ENCODE measurements around the gene TIMP4. TPM values are rescaled to one million over a fixed set of nuclear protein-coding genes. Genes with fewer than 3 reads are reported as not detected.

The TIMP4 gene
- total RNA-seq, 1 donor from 2014 or later, result 0.33 TPM

- DNase-seq, result no peak
- no peaks in the 10 kb centered on the region for H3K27me3 Mint-ChIP-seq
- no peak overlapping the region for H3K4me3 Mint-ChIP-seq
- no peak overlapping the region for H3K27ac Mint-ChIP-seq
- H3K4me1 Mint-ChIP-seq, result peaks cover 39% of the 10 kb centered on the region
- intact Hi-C loops (cut with micrococcal nuclease), result no loop called here
- peaks cover 9% of the 10 kb centered on the region for H3K9me3 Mint-ChIP-seq
- no peaks in the 10 kb centered on the region for H3K36me3 Mint-ChIP-seq (ENCODE audit: low read depth)
These were observed 21.9 kb upstream of the TIMP4 start for GRCh38 chr3:12180631-12181030.

- Mint-ChIP-seq H3K9me3 (peaks cover 9% of the 10 kb centered on the region), H3K4me1 (peaks cover 39% of the 10 kb centered on the region), H3K27me3 (no peaks in the 10 kb centered on the region), H3K4me3 (no peak overlapping the region), H3K36me3 (ENCODE audit: low read depth) (no peaks in the 10 kb centered on the region), H3K27ac (peak overlapping the region; percentile 72)
- intact Hi-C loops (cut with micrococcal nuclease), result no loop called here
- no peak for DNase-seq
These were observed 21.5 kb upstream of the TIMP4 start for GRCh38 chr3:12180218-12180617.

- Mint-ChIP-seq H3K27me3 (no peaks in the 10 kb centered on the region), H3K27ac (peak overlapping the region; percentile 26), H3K4me3 (no peak overlapping the region), H3K36me3 (ENCODE audit: low read depth) (no peaks in the 10 kb centered on the region), H3K4me1 (peaks cover 31% of the 10 kb centered on the region), H3K9me3 (peaks cover 12% of the 10 kb centered on the region)
- intact Hi-C loops (cut with micrococcal nuclease), result loop anchor here (1.0 kb wide), 2 partner anchors 8 to 14 kb away; no protein-coding TSS in a partner anchor
- DNase-seq, result no peak
These were observed 20.7 kb upstream of the TIMP4 start for GRCh38 chr3:12179441-12179840.

- peaks cover 14% of the 10 kb centered on the region for H3K9me3 Mint-ChIP-seq
- peaks cover 23% of the 10 kb centered on the region for H3K4me1 Mint-ChIP-seq
- no peaks in the 10 kb centered on the region for H3K27me3 Mint-ChIP-seq
- intact Hi-C loops (cut with micrococcal nuclease), result no loop called here
- H3K36me3 Mint-ChIP-seq (ENCODE audit: low read depth), result peaks cover 1% of the 10 kb centered on the region
- no peak for DNase-seq
- H3K4me3 Mint-ChIP-seq, result no peak overlapping the region
- H3K27ac Mint-ChIP-seq, result peak overlapping the region; percentile 42
These were observed 19.5 kb upstream of the TIMP4 start for GRCh38 chr3:12178091-12178820.

- peaks cover 3% of the 10 kb centered on the region for H3K36me3 Mint-ChIP-seq (ENCODE audit: low read depth)
- DNase-seq, result no peak
- no peak overlapping the region for H3K4me3 Mint-ChIP-seq
- intact Hi-C loops (cut with micrococcal nuclease), result loop anchor here (2.0 kb wide), 1 partner anchor 308 kb away; the partner anchor contains the start of gene TSEN2
- H3K27ac Mint-ChIP-seq, result no peak overlapping the region
- H3K4me1 Mint-ChIP-seq, result peaks cover 23% of the 10 kb centered on the region
- no peaks in the 10 kb centered on the region for H3K27me3 Mint-ChIP-seq
- peaks cover 20% of the 10 kb centered on the region for H3K9me3 Mint-ChIP-seq
These were observed 18.4 kb upstream of the TIMP4 start for GRCh38 chr3:12177126-12177525.

- H3K9me3 Mint-ChIP-seq, result peaks cover 15% of the 10 kb centered on the region
- peaks cover 3% of the 10 kb centered on the region for H3K36me3 Mint-ChIP-seq (ENCODE audit: low read depth)
- H3K27me3 Mint-ChIP-seq, result no peaks in the 10 kb centered on the region
- H3K27ac Mint-ChIP-seq, result no peak overlapping the region
- H3K4me1 Mint-ChIP-seq, result peaks cover 15% of the 10 kb centered on the region
- peak; percentile 72 for DNase-seq
- intact Hi-C loops (cut with micrococcal nuclease), result loop anchor here (1.0 to 2.0 kb wide), 2 partner anchors 41 to 309 kb away; partner anchors contain the start of gene TSEN2
- H3K4me3 Mint-ChIP-seq, result no peak overlapping the region
These were observed 17.2 kb upstream of the TIMP4 start for GRCh38 chr3:12175844-12176453.

GRCh38 chr3:12175137-12175593, 16.5 kb upstream of the TIMP4 start:
- Mint-ChIP-seq H3K36me3 (ENCODE audit: low read depth) (peaks cover 3% of the 10 kb centered on the region), H3K4me3 (no peak overlapping the region), H3K4me1 (peaks cover 10% of the 10 kb centered on the region), H3K27me3 (no peaks in the 10 kb centered on the region), H3K9me3 (peaks cover 15% of the 10 kb centered on the region), H3K27ac (no peak overlapping the region)
- no peak for DNase-seq
- intact Hi-C loops (cut with micrococcal nuclease), result loop anchor here (1.0 kb wide), 1 partner anchor 40 kb away; no protein-coding TSS in a partner anchor

- Mint-ChIP-seq H3K27ac (no peak overlapping the region), H3K27me3 (peaks cover 4% of the 10 kb centered on the region), H3K4me1 (no peaks in the 10 kb centered on the region), H3K4me3 (no peak overlapping the region), H3K9me3 (peaks cover 15% of the 10 kb centered on the region), H3K36me3 (ENCODE audit: low read depth) (peaks cover 3% of the 10 kb centered on the region)
- intact Hi-C loops (cut with micrococcal nuclease), result no loop called here
- DNase-seq, result no peak
These were observed 11.5 kb upstream of the TIMP4 start for GRCh38 chr3:12170207-12170606.

GRCh38 chr3:12165909-12166308, 7.2 kb upstream of the TIMP4 start:
- Mint-ChIP-seq H3K36me3 (ENCODE audit: low read depth) (no peaks in the 10 kb centered on the region), H3K27me3 (peaks cover 6% of the 10 kb centered on the region), H3K27ac (no peak overlapping the region), H3K4me1 (no peaks in the 10 kb centered on the region), H3K9me3 (no peaks in the 10 kb centered on the region), H3K4me3 (no peak overlapping the region)
- no peak for DNase-seq
- intact Hi-C loops (cut with micrococcal nuclease), result no loop called here

GRCh38 chr3:12159227-12159601, 502 bp upstream of the TIMP4 start:
- intact Hi-C loops (cut with micrococcal nuclease), result no loop called here
- Mint-ChIP-seq H3K4me1 (peaks cover 8% of the 10 kb centered on the region), H3K36me3 (ENCODE audit: low read depth) (no peaks in the 10 kb centered on the region), H3K27ac (no peak overlapping the region), H3K9me3 (no peaks in the 10 kb centered on the region), H3K27me3 (peaks cover 19% of the 10 kb centered on the region), H3K4me3 (no peak overlapping the region)
- DNase-seq, result no peak

GRCh38 chr3:12157026-12157425, 1.7 kb downstream of the TIMP4 start:
- Mint-ChIP-seq H3K4me3 (no peak overlapping the region), H3K9me3 (no peaks in the 10 kb centered on the region), H3K27ac (no peak overlapping the region), H3K4me1 (peaks cover 8% of the 10 kb centered on the region), H3K27me3 (peaks cover 18% of the 10 kb centered on the region), H3K36me3 (ENCODE audit: low read depth) (no peaks in the 10 kb centered on the region)
- intact Hi-C loops (cut with micrococcal nuclease), result no loop called here
- DNase-seq, result no peak

GRCh38 chr3:12155828-12156227, 2.9 kb downstream of the TIMP4 start:
- Mint-ChIP-seq H3K27me3 (peaks cover 20% of the 10 kb centered on the region), H3K4me1 (peaks cover 8% of the 10 kb centered on the region), H3K9me3 (no peaks in the 10 kb centered on the region), H3K4me3 (no peak overlapping the region), H3K27ac (no peak overlapping the region), H3K36me3 (ENCODE audit: low read depth) (no peaks in the 10 kb centered on the region)
- intact Hi-C loops (cut with micrococcal nuclease), result no loop called here
- DNase-seq, result no peak

- Mint-ChIP-seq H3K36me3 (ENCODE audit: low read depth) (no peaks in the 10 kb centered on the region), H3K9me3 (no peaks in the 10 kb centered on the region), H3K27me3 (peaks cover 21% of the 10 kb centered on the region), H3K4me1 (peaks cover 8% of the 10 kb centered on the region), H3K4me3 (no peak overlapping the region), H3K27ac (no peak overlapping the region)
- intact Hi-C loops (cut with micrococcal nuclease), result no loop called here
- no peak for DNase-seq
These were observed 3.4 kb downstream of the TIMP4 start for GRCh38 chr3:12155264-12155663.

- no peak overlapping the region for H3K27ac Mint-ChIP-seq
- intact Hi-C loops (cut with micrococcal nuclease), result no loop called here
- H3K9me3 Mint-ChIP-seq, result no peaks in the 10 kb centered on the region
- no peak overlapping the region for H3K4me3 Mint-ChIP-seq
- peaks cover 20% of the 10 kb centered on the region for H3K27me3 Mint-ChIP-seq
- H3K4me1 Mint-ChIP-seq, result peaks cover 8% of the 10 kb centered on the region
- H3K36me3 Mint-ChIP-seq (ENCODE audit: low read depth), result no peaks in the 10 kb centered on the region
- DNase-seq, result no peak
These were observed 4.6 kb downstream of the TIMP4 start for GRCh38 chr3:12154151-12154550.
